Activated CD4-positive, alpha-beta T cell treated with anti-CD3 and anti-CD28 coated beads for 48 hours (primary cell): ENCODE results near the gene METTL4.

Experiments
- DNase-seq: peaks from one replicate; pipeline ENCODE4 v3.0.0-alpha.2; 2020

METTL4 gene

DNA sequence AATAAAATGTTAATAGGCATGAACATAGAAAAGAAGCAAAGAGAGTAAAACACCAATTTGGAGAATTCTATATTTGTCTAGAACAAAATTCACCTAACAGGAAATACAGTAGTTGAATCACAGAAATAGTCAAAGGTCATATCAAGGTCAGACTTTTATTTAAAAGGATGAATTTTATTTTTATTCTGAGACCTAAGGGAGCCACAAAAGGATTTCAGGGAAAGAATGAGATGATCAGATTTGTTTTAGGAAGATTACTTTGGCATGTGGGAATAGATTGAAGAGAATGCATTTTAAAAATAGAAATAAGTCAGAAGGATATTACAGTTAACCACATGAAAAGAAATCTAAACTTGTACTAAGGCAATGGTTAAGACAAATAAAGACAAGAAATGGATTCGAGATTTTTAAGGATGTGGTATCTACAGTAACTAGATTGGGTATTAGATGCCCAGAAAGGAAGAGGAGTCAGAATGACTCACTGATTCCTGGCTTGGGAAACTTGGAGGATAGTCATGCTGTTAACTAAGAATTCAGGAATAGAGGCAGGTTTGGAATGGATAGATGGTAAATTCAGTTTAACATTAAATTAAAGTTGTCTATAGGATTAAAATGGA, 56.0 kb downstream of the METTL4 start:
- no peak for DNase-seq

DNA sequence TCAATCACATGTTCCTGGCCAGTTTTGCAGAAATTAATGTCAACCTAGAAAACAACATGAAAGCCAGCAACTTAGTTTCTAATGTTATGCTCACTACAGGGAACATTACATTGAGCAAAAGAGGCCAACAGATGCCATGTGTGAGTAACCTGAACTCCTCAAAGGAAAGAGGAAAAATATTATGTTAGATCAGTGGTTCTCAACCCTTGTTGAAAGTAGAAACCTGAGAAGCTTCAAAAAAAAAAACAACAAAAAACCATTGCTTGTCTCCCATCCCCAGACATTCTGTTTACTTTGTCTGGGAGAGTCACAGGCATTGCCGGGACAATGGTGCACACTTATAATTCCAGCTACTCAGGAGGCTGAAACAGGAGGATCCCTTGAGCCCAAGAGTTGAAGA, 57.7 kb downstream of the METTL4 start:
- DNase-seq: no peak

DNA sequence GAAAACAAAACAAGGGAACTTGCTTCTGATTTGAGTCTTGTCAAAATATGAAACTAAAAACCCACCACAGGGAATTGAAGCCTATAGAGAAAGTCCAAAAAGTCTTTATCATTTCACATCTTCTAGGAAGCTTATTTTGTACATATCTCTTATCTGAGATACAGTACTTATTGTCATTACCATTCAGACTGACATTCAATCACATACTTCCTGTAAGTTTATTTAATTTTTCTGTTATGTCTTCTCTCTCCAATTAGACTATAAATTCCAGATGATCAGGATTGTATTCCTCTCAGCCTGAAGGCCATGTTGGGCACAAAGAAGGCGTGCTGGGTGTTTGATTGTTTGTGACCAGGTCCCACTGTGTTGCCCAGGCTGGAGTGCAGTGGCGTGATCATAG, 59.2 kb downstream of the METTL4 start:
- no peak for DNase-seq

DNA sequence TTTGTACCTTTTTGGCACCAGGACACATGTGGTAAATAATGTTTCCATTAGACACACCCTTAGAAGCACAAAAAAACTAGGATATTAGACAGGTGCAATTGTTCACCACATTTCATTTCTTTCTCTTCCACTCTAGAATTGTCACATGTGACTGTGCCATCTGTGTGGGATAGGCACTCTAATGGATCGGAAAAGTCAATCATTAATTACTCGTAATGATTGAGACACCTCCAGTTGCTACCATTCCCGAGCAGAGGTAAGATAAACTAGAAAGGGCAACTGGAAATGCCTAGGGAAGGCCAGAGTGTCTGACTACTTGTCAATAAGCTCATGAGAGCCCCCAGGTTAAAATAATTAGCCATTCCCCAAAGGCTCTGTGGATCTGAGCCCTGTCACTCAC, 59.9 kb downstream of the METTL4 start:
- no peak for DNase-seq

DNA sequence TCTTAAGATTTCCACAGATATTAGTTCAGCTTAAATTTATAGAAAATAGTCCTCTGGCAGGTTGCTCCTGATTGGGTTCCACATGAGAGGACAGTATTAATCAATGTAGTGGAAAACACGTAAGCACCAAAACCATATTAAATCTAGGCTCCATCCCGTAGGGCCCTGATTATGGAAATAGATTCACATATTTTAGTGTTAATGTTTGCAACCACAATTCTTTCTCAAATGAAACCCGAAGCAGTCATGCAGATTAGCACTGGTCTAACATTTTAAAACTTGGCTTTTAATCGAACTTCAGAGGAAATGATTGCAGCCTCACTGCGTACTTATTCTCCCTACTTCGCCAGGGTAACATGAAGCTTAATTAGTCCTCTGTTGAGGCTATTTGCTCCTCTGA, 60.9 kb downstream of the METTL4 start:
- no peak for DNase-seq

DNA sequence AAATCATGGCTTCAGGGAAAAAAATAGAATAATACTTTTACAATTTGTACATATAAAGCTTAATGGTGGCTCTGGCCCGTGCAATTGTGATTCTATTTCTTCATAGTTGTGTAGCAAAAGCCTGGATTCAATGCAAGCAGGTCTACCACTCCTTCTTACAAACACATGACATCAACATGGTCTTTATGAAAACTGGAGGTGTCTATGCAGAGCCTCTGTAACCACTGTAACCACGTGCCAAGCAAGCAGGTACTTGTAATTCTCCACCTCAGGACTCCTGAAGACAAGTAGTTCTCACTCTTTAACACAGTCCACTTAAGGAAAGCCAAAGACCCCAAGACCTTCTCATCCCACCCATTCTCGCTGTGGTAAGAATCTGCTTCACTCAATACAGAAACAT, 62.6 kb downstream of the METTL4 start:
- DNase-seq: no peak

DNA sequence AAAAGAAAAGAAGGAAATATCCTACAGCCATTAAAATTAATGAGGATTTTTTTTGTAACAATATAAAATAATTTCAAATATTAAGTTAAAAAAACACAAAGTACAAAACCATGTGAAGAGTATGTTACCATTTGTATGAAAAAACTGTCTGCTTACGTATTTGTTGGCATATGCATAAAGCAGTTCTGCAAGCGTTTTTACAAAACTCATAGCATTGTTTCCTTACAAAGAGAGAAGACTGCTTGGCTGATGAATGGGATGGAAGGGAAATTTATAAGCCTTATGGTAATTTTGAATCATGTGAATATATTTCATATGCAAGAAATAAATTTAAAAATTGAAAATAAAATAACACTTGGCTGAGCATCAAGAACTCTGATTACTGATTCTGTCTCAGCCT, 63.1 kb downstream of the METTL4 start:
- no peak for DNase-seq

DNA sequence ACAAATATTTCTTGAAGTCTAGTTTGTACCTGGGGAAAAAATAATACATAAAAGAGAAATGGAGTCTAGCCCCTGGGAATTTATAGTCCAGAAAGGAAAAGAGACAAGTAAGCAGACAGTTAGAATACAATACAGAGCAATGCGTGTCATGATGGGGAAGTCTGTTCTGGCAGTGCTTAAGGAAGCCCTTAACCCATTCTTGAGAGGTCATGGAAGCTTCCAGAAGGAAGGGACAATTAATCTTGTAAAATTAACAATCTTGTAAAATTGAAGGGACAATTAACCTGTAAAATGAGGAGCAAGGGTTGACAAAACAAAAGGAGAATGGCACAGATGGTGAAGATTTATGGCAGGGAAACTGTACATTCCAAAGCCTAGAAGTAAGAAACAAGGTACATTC, 66.7 kb downstream of the METTL4 start:
- DNase-seq: no peak

DNA sequence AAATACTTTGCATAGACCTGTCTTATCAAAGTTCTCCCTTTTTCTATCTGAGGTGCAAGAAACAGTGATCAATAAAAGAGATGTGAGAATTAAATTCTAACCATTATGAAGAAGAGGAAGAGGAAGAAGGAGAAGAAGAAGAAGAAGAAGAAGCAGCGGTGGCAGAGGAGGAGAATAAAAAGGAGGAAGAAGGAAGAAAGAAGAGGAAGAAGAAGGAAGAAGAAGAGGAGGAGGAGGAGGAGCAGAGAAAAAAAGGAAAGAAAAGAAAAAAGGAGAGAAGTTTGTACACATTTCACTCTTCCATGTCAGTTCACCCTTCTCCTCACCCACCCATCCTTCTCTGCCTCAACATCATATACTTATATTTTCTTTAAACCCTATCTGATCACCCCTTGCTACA, 68.4 kb downstream of the METTL4 start:
- no peak for DNase-seq

DNA sequence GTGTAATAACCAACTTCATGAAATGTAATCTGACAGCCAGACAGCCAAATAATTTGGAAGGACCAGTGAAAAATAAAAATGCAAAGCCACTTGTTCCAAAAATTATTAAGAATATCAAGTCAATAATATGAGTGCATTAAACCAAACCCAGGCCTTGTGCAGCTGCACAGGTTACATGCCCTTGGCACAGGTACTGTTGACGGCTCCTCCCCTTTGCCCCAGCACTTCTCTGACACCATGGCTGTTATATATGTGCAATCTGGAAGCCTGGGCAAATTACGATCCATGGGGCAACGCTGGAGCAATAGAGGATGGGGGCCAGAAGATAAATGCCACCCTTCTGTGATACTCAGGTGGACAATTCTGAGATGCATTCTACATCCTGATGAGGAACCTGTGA, 68.9 kb downstream of the METTL4 start:
- DNase-seq: no peak

DNA sequence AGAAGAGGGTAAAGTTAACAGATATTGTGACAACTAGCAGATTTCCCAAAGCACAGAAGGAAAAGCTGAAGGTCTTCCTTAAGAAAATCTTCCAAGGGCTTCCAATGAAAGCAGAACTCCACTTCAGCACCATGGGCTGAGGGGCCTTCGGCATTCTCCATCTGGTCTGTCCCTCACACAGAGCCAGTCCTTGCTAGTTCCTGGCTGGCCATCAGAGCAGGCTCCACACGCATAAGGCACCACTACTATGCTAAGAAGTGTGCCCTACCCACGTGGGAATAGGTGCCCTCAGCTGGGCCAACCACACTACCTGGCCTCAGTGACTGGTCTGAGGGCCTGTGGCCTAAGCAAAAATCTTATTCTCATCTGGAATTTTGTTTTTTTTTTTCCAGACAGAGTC, 73.5 kb downstream of the METTL4 start:
- DNase-seq: no peak

DNA sequence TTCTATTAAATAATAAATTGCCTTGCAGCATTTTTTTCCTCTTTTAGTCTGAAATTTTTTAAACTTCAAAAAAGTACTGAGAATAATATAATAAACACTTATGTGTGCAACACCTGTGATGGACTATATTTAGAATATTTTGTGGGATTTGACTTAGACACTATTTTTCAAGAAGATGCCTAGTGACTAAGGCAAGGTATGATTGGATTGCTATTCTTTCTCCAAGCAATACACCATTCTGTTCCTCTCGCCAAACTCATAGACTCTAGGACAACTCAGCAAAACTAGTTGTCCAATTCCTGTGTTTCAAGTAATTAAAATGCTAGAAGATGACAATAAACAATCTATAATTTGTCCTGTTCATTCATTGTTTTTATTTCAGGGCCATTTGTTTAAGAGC, 75.9 kb downstream of the METTL4 start:
- DNase-seq: no peak

DNA sequence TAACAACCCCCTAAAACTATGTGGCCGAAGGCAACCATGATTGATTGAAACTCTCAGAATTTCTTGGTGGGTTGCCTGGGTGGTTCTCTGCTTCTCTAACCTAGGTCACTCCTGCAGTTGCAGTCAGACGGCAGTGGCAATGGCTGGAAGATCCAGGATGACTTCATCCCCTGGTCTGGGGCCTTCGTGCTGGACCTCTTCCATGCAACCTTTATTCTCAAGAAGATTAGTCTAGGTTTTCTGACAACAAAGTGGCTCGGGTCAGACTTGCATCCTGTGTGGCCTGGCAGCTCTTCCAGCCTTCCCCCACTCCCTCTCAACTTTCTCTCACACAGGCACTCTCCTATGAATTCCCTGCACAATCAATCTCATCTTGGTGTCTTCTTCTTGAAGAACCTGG, 76.4 kb downstream of the METTL4 start:
- DNase-seq: no peak
